K562 (cell line): ENCODE results near the gene ADGRL3. TPM values are rescaled to one million over a fixed set of nuclear protein-coding genes. Genes with fewer than 3 reads are reported as not detected.
A peak's percentile ranks its signal among the peaks of the same experiment; 100 is the strongest.

Experiments
- ATAC-seq: fragments of 200-7000 bp; cut with Tn5 transposase; 3 replicates; pipeline ENCODE4 v1.9.1; 2020; ENCODE audit warnings: moderate library complexity
- BruUV-seq: library from RNA; stranded (reverse); fragments of 400-500 nt; replicated peaks from 2 replicates; lab custom pipeline; 2021; lab: Mats Ljungman, UMichigan
- CTCF ChIA-PET: fragments of 300-600 bp; formaldehyde crosslinking; extraction: SDS; loops from one replicate; lab custom pipeline; 2021; ENCODE audit warnings: low intra/inter-chr PET ratio; lab: Yijun Ruan, JAX
- POLR2A ChIA-PET: fragments of 300-600, 350-650 bp; sonication (Branson Sonifier 250); formaldehyde crosslinking; extraction: SDS; loops from one replicate; lab custom pipeline; 2021; ENCODE audit warnings: antibody characterized with exemption, inconsistent platforms; lab: Yijun Ruan, JAX
- DNase-seq, 4 experiments: peaks; one replicate each; pipeline versions ENCODE4 v3.0.0 to v3.0.0-alpha.2; 2011 to 2018; ENCODE audit warnings: low spot score in 3 of 4, mixed read lengths in 3 of 4; ENCODE audit errors: extremely low read depth in 1 of 4
- FAIRE-seq: peaks from 2 replicates; lab custom pipeline; 2011; peaks lifted over from hg19 to GRCh38; lab: Jason Lieb, UNC
- H2AFZ ChIP-seq: 2 replicates; pipeline ENCODE4 v1.6.0; 2011; ENCODE audit warnings: low read depth, low read length, control low read depth, inconsistent platforms
- H3K27ac ChIP-seq: fragments of 200-600 bp; 3 replicates; pipeline ENCODE4 v1.8.0; 2011; ENCODE audit warnings: low read depth, mild to moderate bottlenecking, control low read depth, inconsistent platforms, low read length, moderate library complexity, mixed read lengths; ENCODE audit errors: extremely low read depth
- H3K27me3 ChIP-seq, 2 experiments: fragments of 300-600 bp in 1 of 2; 2 replicates in 1 of 2; 3 replicates in 1 of 2; pipeline versions ENCODE4 v1.6.0 to v1.8.0; 2011; ENCODE audit warnings: inconsistent platforms in 2 of 2, low read length in 2 of 2, mild to moderate bottlenecking in 1 of 2, mixed read lengths in 1 of 2, moderate library complexity in 1 of 2; ENCODE audit not compliant: control insufficient read depth in 2 of 2, insufficient read depth in 2 of 2
- H3K36me3 ChIP-seq: fragments of 300-600 bp; 3 replicates; pipeline ENCODE4 v1.8.0; 2011; ENCODE audit warnings: mild to moderate bottlenecking, low read length, inconsistent platforms; ENCODE audit not compliant: control insufficient read depth, insufficient read depth
- H3K4me1 ChIP-seq, 2 experiments: fragments of 200-600 bp in 1 of 2; replicated peaks in 1 of 2; 2 replicates in 1 of 2; 3 replicates in 1 of 2; pipeline versions ENCODE4 v1.5.1 to v1.8.0; 2011; ENCODE audit warnings: inconsistent platforms in 2 of 2, low read length in 2 of 2, mild to moderate bottlenecking in 1 of 2, mixed read lengths in 1 of 2, moderate library complexity in 1 of 2; ENCODE audit not compliant: control insufficient read depth in 2 of 2, insufficient read depth in 2 of 2
- H3K4me2 ChIP-seq: 2 replicates; pipeline ENCODE4 v1.6.1; 2011; ENCODE audit warnings: low read length, control low read depth, inconsistent platforms, mixed read lengths; ENCODE audit not compliant: insufficient read depth
- H3K4me3 ChIP-seq: fragments of 200-600 bp; sonication (generic), shearing (Covaris generic); 2 replicates; pipeline ENCODE4 v1.5.1; 2016; ENCODE audit warnings: control low read depth, inconsistent platforms
- H3K79me2 ChIP-seq: fragments of 200-600 bp; 3 replicates; pipeline ENCODE4 v1.8.0; 2011; ENCODE audit warnings: low read length, inconsistent platforms; ENCODE audit not compliant: control insufficient read depth, insufficient read depth
- H3K9ac ChIP-seq, 2 experiments: 2 replicates each; pipeline versions ENCODE4 v1.6.0 to v1.6.1; 2011; ENCODE audit warnings: low read depth in 2 of 2, low read length in 2 of 2, control low read depth in 1 of 2, inconsistent platforms in 1 of 2, mild to moderate bottlenecking in 1 of 2, mixed read lengths in 1 of 2; ENCODE audit not compliant: insufficient read depth in 1 of 2
- H3K9me1 ChIP-seq: one replicate; pipeline ENCODE4 v1.6.0; 2011; ENCODE audit warnings: inconsistent platforms, mild to moderate bottlenecking, low read length, moderate library complexity; ENCODE audit not compliant: control insufficient read depth, insufficient read depth
- H3K9me3 ChIP-seq: replicated peaks from 2 replicates; pipeline ENCODE4 v1.5.1; 2011; ENCODE audit warnings: low read depth, low read length, inconsistent platforms; ENCODE audit not compliant: control insufficient read depth, insufficient read depth
- H4K20me1 ChIP-seq: replicated peaks from 2 replicates; pipeline ENCODE4 v1.6.1; 2011; ENCODE audit warnings: low read length, inconsistent platforms, mixed read lengths; ENCODE audit not compliant: control insufficient read depth, insufficient read depth
- CEBPB ChIP-seq: fragments of 450-650 bp; IDR thresholded peaks from 2 replicates; pipeline ENCODE4 v1.6.1; 2016; ENCODE audit warnings: missing genetic modification characterization, missing compliant biosample characterization
- CEBPG ChIP-seq, 3 experiments: fragments of 200-800 bp in 1 of 3; sonication (Bioruptor generic) in 1 of 3; sonication (generic) in 1 of 3; formaldehyde crosslinking in 1 of 3; IDR thresholded peaks in 2 of 3; conservative IDR thresholded peaks in 1 of 3; 2 replicates each; pipeline versions ENCODE4 v1.6.1 to v1.8.0; 2016 to 2022; ENCODE audit warnings: missing compliant biosample characterization in 2 of 3, missing genetic modification characterization in 2 of 3, mild to moderate bottlenecking in 1 of 3, missing genetic modification reagents in 1 of 3
- NR1H2 ChIP-seq: sonication (generic); formaldehyde crosslinking; IDR thresholded peaks from 2 replicates; pipeline ENCODE4 v1.4.0; 2020; ENCODE audit warnings: mild to moderate bottlenecking, missing genetic modification reagents
- SMARCC2 ChIP-seq: fragments of 450-650 bp; IDR thresholded peaks from 2 replicates; pipeline ENCODE4 v1.6.1; 2017; ENCODE audit warnings: antibody characterized with exemption, moderate library complexity, mild to moderate bottlenecking, low read depth
- WGBS: fragments of 100-300 bp; shearing (Covaris generic); methylation state at CpG from one replicate; pipeline ENCODE4 v1.1.6; 2016; ENCODE audit warnings: low coverage, mixed read lengths; ENCODE audit not compliant: insufficient coverage; ENCODE audit errors: missing lambda C conversion rate; 5-methylcytosine and 5-hydroxymethylcytosine counted together
- in situ Hi-C: fragments of 300-500 bp; cut with MboI; formaldehyde crosslinking; loops from 4 replicates; pipeline ENCODE4 v1.15.0; 2018; ENCODE audit warnings: inconsistent platforms, mixed read lengths
- intact Hi-C: fragments of 100-400 bp; cut with micrococcal nuclease; formaldehyde crosslinking; loops from 2 replicates; pipeline ENCODE4 v1.14.2; 2022
- polyA plus RNA-seq, 8 experiments: library from polyadenylated mRNA; depleted of rRNA in 4 of 8; stranded (reverse) in 5 of 8; unstranded in 3 of 8; fragments of >200 nt; fragmentation: Nextera tagmentation in 2 of 8; fragmentation: Illumina TruSeq in 1 of 8; extraction: Ambion mirVana in 2 of 8; extraction: Trizol in 1 of 8; gene quantifications; 2 replicates each; pipeline versions ENCODE4 v1.2.1 to v1.2.3, GENCODE V29; 2011 to 2014; ENCODE audit warnings: inconsistent platforms in 1 of 8, missing spikeins in 1 of 8
- total RNA-seq, 7 experiments: library from RNA; depleted of rRNA in 6 of 7; stranded (reverse); fragments of >200 nt in 6 of 7; fragmentation: Illumina TruSeq in 2 of 7; extraction: Trizol in 2 of 7; gene quantifications; 2 replicates each; pipeline versions ENCODE4 v1.2.1 to v1.2.3, GENCODE V29; 2011 to 2021; ENCODE audit warnings: low replicate concordance in 1 of 7

Gene ADGRL3
- total and polyA plus RNA-seq, 9 of the 15 experiments (the other 6 are each of a cell fraction or from before 2014, with no cell fraction given): 0.03 to 0.14 (median 0.04) TPM; not detected in 2

GRCh38 chr4:61995717-61996340 is 795.7 kb downstream of the ADGRL3 start:
- no peak overlapping the region for H3K4me2 ChIP-seq
- no peaks in the 10 kb centered on the region for H3K9me3 ChIP-seq
- H2AFZ ChIP-seq: no peak overlapping the region
- no peak overlapping the region for H3K4me3 ChIP-seq
- H3K36me3 ChIP-seq: no peaks in the 10 kb centered on the region
- no peak for ATAC-seq
- TF ChIP-seq NR1H2 (CRISPR knock-in tag): no peak
- no peaks in the 10 kb centered on the region for H3K79me2 ChIP-seq
- H3K9me1 ChIP-seq: no peaks in the 10 kb centered on the region
- ChIA-PET CTCF (no interaction called here), POLR2A (no interaction called here)
- WGBS: 0% methylated on average over 2 of the region's 2 CpGs
- no peaks in the 10 kb centered on the region for H3K27me3 ChIP-seq
- no peaks in the 10 kb centered on the region for H3K4me1 ChIP-seq
- in situ Hi-C loops (no loop called here), intact Hi-C loops (no loop called here)
- H3K27ac ChIP-seq: no peak overlapping the region
- H4K20me1 ChIP-seq: no peaks in the 10 kb centered on the region
- no TSS peak for BruUV-seq
- no peak overlapping the region for H3K9ac ChIP-seq
- DNase-seq: no peak
- no peak for FAIRE-seq

GRCh38 chr4:61996943-61997342 is 796.8 kb downstream of the ADGRL3 start:
- no peak for FAIRE-seq
- Histone ChIP-seq H3K4me1 (no peaks in the 10 kb centered on the region), H3K79me2 (no peaks in the 10 kb centered on the region), H3K9me1 (no peaks in the 10 kb centered on the region), H3K36me3 (no peaks in the 10 kb centered on the region), H2AFZ (no peak overlapping the region)
- DNase-seq: no peak
- intact Hi-C loops: no loop called here
- POLR2A ChIA-PET: no interaction called here
- peak; percentile 77 for TF ChIP-seq CEBPB (tag)
- TF ChIP-seq CEBPG (CRISPR knock-in tag; IDR thresholded peaks at IDR 0.05): no peak
- TF ChIP-seq CEBPG (tag; conservative IDR thresholded peaks at IDR 0.05 in 1 of 2, IDR thresholded peaks at IDR 0.05 in 1 of 2): peak in 1 of 2 experiments; percentile 92; a peak in 2 of 4 replicates
- no peak for TF ChIP-seq SMARCC2
- TF ChIP-seq, all 486 proteins: peak for 2
- H3K4me3 ChIP-seq: no peak overlapping the region
- no peaks in the 10 kb centered on the region for H3K27me3 ChIP-seq
- no peak overlapping the region for H3K9ac ChIP-seq
- CTCF ChIA-PET: no interaction called here
- ATAC-seq: no peak
- 8% methylated on average over 1 of the region's 1 CpG for WGBS
- no TSS peak for BruUV-seq
- no peak overlapping the region for H3K4me2 ChIP-seq
- in situ Hi-C loops: no loop called here
- no peaks in the 10 kb centered on the region for H3K9me3 ChIP-seq
- no peak overlapping the region for H3K27ac ChIP-seq
- H4K20me1 ChIP-seq: no peaks in the 10 kb centered on the region
